HCT116 (cell line): ENCODE results near the gene SLC2A9. TPM values are rescaled to one million over a fixed set of nuclear protein-coding genes. Genes with fewer than 3 reads are reported as not detected.

Experiments used
- ATAC-seq: fragments of 200-7000 bp; cut with Tn5 transposase; 2 replicates; pipeline ENCODE4 v1.9.1; 2020; ENCODE audit warnings: mild to moderate bottlenecking, moderate library complexity
- BruUV-seq: library from RNA; stranded (reverse); fragments of 400-500 nt; replicated peaks from 2 replicates; lab custom pipeline; 2021; lab: Mats Ljungman, UMichigan
- CTCF ChIA-PET: fragments of 300-600 bp; sonication (Branson Sonifier 250); formaldehyde crosslinking; loops from one replicate; lab custom pipeline; 2021; ENCODE audit warnings: antibody characterized with exemption; lab: Charles Lee
- POLR2A ChIA-PET: fragments of 300-600, 350-600 bp; sonication (Branson Sonifier 250); formaldehyde crosslinking; loops from one replicate; lab custom pipeline; 2021; ENCODE audit warnings: antibody characterized with exemption; lab: Charles Lee
- RAD21 ChIA-PET, 2 experiments: fragments of 300-600 bp; sonication (Branson Sonifier 250); formaldehyde crosslinking; loops; one replicate each; lab custom pipeline; 2023; ENCODE audit warnings: low total read pairs in 2 of 2; ENCODE audit not compliant: uncharacterized antibody in 2 of 2, unreplicated experiment in 2 of 2, low non-redundant PET in 1 of 2; lab: Charles Lee
- DNase-seq: peaks from one replicate; pipeline ENCODE4 v3.0.0-alpha.2; 2010; ENCODE audit warnings: low read depth, low spot score
- H2AFZ ChIP-seq: fragments of 200-600 bp; shearing (Covaris generic), sonication (generic); 2 replicates; pipeline ENCODE4 v1.6.1; 2017; ENCODE audit warnings: low read depth, mixed run types, mixed read lengths, antibody characterized with exemption, low read length; ENCODE audit not compliant: poor library complexity, severe bottlenecking
- H3K27ac ChIP-seq: 2 replicates; pipeline ENCODE4 v1.5.1; 2012; ENCODE audit warnings: low read depth, low read length
- H3K27me3 ChIP-seq: fragments of 200-600 bp; sonication (generic); 2 replicates; pipeline ENCODE4 v1.6.1; 2016; ENCODE audit warnings: mixed run types, low read length, mixed read lengths; ENCODE audit not compliant: insufficient read depth
- H3K36me3 ChIP-seq, 2 experiments: fragments of 200-500 bp in 1 of 2; fragments of 200-600 bp in 1 of 2; sonication (Bioruptor generic) in 1 of 2; sonication (generic) in 1 of 2; 2 replicates each; pipeline versions ENCODE4 v1.5.1 to v1.6.1; 2014 to 2016; ENCODE audit warnings: low read length in 2 of 2, inconsistent platforms in 1 of 2, mixed read lengths in 1 of 2, mixed run types in 1 of 2; ENCODE audit not compliant: insufficient read depth in 2 of 2, control insufficient read depth in 1 of 2
- H3K4me1 ChIP-seq, 2 experiments: fragments of 200-600 bp in 1 of 2; sonication (generic) in 1 of 2; 2 replicates each; pipeline versions ENCODE4 v1.5.1 to v1.6.1; 2012 to 2017; ENCODE audit warnings: low read length in 2 of 2, inconsistent platforms in 1 of 2, mild to moderate bottlenecking in 1 of 2, mixed read lengths in 1 of 2, mixed run types in 1 of 2, moderate library complexity in 1 of 2; ENCODE audit not compliant: insufficient read depth in 2 of 2, control insufficient read depth in 1 of 2
- H3K4me2 ChIP-seq: fragments of 200-600 bp; sonication (generic); 2 replicates; pipeline ENCODE4 v1.6.1; 2017; ENCODE audit warnings: mixed run types, low read length, mixed read lengths
- H3K4me3 ChIP-seq, 2 experiments: fragments of 200-600 bp in 1 of 2; sonication (generic) in 1 of 2; replicated peaks in 1 of 2; 2 replicates each; pipeline ENCODE4 v1.5.1; 2011 to 2016; ENCODE audit warnings: low read length in 2 of 2, control low read depth in 1 of 2, low read depth in 1 of 2, mild to moderate bottlenecking in 1 of 2, mixed read lengths in 1 of 2, mixed run types in 1 of 2
- H3K79me2 ChIP-seq: fragments of 200-600 bp; sonication (generic); 2 replicates; pipeline ENCODE4 v1.6.1; 2017; ENCODE audit warnings: mild to moderate bottlenecking, mixed run types, low read length, moderate library complexity, mixed read lengths; ENCODE audit not compliant: insufficient read depth
- H3K9ac ChIP-seq: fragments of 200-600 bp; sonication (generic); 2 replicates; pipeline ENCODE4 v1.6.1; 2016; ENCODE audit warnings: low read length, mixed read lengths
- H3K9me2 ChIP-seq: fragments of 200-600 bp; sonication (generic), shearing (Covaris generic); 2 replicates; pipeline ENCODE4 v1.6.1; 2017; ENCODE audit warnings: mixed run types, mild to moderate bottlenecking, moderate library complexity; ENCODE audit not compliant: insufficient read depth
- H3K9me3 ChIP-seq, 2 experiments: fragments of 200-500 bp in 1 of 2; fragments of 200-600 bp in 1 of 2; sonication (Bioruptor generic) in 1 of 2; sonication (generic) in 1 of 2; 2 replicates each; pipeline ENCODE4 v1.6.1; 2014 to 2017; ENCODE audit warnings: low read length in 2 of 2, mixed read lengths in 2 of 2, inconsistent platforms in 1 of 2, low read depth in 1 of 2, mild to moderate bottlenecking in 1 of 2, mixed run types in 1 of 2, moderate library complexity in 1 of 2; ENCODE audit not compliant: control insufficient read depth in 1 of 2, insufficient read depth in 1 of 2
- H4K20me1 ChIP-seq: fragments of 200-600 bp; sonication (generic), shearing (Covaris generic); 2 replicates; pipeline ENCODE4 v1.6.1; 2017; ENCODE audit warnings: mixed run types, mild to moderate bottlenecking, moderate library complexity; ENCODE audit not compliant: insufficient read depth
- EZH2 ChIP-seq: fragments of 200-600 bp; sonication (generic); IDR thresholded peaks from 2 replicates; pipeline ENCODE4 v1.6.1; 2017; ENCODE audit warnings: antibody characterized with exemption, mixed run types
- FOSL1 ChIP-seq: IDR thresholded peaks from 2 replicates; pipeline ENCODE4 v1.6.1; 2012; ENCODE audit warnings: low read depth
- JUND ChIP-seq: IDR thresholded peaks from 2 replicates; pipeline ENCODE4 v1.6.1; 2012
- POLR2A ChIP-seq: IDR thresholded peaks from 2 replicates; pipeline ENCODE4 v1.7.0; 2011; ENCODE audit warnings: borderline replicate concordance; ENCODE audit not compliant: insufficient read depth, insufficient read length; ENCODE audit errors: extremely low read depth
- SRF ChIP-seq: IDR thresholded peaks from 2 replicates; pipeline ENCODE4 v1.6.1; 2012; ENCODE audit warnings: low read depth
- ZFX ChIP-seq: fragments of 450-650 bp; IDR thresholded peaks from 2 replicates; pipeline ENCODE4 v1.6.1; 2017
- ZNF274 ChIP-seq: fragments of 200-500 bp; sonication (Bioruptor generic); IDR thresholded peaks from 2 replicates; pipeline ENCODE4 v1.6.1; 2014; ENCODE audit warnings: mild to moderate bottlenecking, low read depth, low read length, inconsistent platforms
- intact Hi-C: fragments of 100-400 bp; cut with micrococcal nuclease; formaldehyde crosslinking; loops from 2 replicates; pipeline ENCODE4 v1.10.0; 2022
- total RNA-seq: library from RNA; stranded (reverse); gene quantifications from one replicate; pipeline ENCODE4 v1.2.1, GENCODE V29; 2021; ENCODE audit not compliant: unreplicated experiment
- TF ChIP-seq, protein P1 (sequence below): IDR thresholded peaks from 2 replicates; pipeline ENCODE4 v1.6.1; 2012; ENCODE audit warnings: low read depth
- TF ChIP-seq, protein P2 (sequence below): IDR thresholded peaks from 2 replicates; pipeline ENCODE4 v1.6.1; 2011; ENCODE audit warnings: mild to moderate bottlenecking, low read length, moderate library complexity; ENCODE audit not compliant: insufficient replicate concordance; ENCODE audit errors: extremely low read depth

The SLC2A9 gene
- total RNA-seq, 1 experiment from 2014 or later: 2.2 TPM

DNA sequence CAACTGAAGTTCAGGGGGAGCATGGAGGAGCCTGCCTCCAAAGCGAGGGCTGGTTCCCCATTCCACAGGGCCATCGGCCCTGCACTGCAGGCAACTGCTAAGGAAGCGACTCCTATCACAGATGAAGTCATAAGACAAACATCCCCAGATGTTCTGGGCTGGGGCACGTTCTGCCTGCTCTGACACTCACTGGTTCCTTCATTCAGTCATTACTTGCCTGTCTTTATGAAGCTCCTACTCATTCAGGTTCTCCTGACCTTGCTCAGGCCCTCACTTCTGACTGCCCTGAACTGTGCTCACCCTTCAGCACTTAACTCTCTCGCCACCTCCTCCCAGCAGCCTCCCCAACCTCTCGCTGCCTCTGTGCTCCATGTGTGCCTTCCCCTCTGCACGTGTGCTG is 2.5 kb upstream of the SLC2A9 start:
- TF ChIP-seq EZH2 (no peak), ZNF274 (no peak), SRF (no peak), POLR2A (no peak), JUND (no peak), ZFX (no peak), FOSL1 (no peak)
- TF ChIP-seq, protein P1, sequence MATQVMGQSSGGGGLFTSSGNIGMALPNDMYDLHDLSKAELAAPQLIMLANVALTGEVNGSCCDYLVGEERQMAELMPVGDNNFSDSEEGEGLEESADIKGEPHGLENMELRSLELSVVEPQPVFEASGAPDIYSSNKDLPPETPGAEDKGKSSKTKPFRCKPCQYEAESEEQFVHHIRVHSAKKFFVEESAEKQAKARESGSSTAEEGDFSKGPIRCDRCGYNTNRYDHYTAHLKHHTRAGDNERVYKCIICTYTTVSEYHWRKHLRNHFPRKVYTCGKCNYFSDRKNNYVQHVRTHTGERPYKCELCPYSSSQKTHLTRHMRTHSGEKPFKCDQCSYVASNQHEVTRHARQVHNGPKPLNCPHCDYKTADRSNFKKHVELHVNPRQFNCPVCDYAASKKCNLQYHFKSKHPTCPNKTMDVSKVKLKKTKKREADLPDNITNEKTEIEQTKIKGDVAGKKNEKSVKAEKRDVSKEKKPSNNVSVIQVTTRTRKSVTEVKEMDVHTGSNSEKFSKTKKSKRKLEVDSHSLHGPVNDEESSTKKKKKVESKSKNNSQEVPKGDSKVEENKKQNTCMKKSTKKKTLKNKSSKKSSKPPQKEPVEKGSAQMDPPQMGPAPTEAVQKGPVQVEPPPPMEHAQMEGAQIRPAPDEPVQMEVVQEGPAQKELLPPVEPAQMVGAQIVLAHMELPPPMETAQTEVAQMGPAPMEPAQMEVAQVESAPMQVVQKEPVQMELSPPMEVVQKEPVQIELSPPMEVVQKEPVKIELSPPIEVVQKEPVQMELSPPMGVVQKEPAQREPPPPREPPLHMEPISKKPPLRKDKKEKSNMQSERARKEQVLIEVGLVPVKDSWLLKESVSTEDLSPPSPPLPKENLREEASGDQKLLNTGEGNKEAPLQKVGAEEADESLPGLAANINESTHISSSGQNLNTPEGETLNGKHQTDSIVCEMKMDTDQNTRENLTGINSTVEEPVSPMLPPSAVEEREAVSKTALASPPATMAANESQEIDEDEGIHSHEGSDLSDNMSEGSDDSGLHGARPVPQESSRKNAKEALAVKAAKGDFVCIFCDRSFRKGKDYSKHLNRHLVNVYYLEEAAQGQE: no peak
- TF ChIP-seq, protein P2, sequence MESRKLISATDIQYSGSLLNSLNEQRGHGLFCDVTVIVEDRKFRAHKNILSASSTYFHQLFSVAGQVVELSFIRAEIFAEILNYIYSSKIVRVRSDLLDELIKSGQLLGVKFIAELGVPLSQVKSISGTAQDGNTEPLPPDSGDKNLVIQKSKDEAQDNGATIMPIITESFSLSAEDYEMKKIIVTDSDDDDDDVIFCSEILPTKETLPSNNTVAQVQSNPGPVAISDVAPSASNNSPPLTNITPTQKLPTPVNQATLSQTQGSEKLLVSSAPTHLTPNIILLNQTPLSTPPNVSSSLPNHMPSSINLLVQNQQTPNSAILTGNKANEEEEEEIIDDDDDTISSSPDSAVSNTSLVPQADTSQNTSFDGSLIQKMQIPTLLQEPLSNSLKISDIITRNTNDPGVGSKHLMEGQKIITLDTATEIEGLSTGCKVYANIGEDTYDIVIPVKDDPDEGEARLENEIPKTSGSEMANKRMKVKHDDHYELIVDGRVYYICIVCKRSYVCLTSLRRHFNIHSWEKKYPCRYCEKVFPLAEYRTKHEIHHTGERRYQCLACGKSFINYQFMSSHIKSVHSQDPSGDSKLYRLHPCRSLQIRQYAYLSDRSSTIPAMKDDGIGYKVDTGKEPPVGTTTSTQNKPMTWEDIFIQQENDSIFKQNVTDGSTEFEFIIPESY: no peak
- TF ChIP-seq, all 23 proteins: peak for 0
- Histone ChIP-seq H3K9me3 (no peaks in the 10 kb centered on the region), H3K9ac (no peak overlapping the region), H3K4me2 (no peak overlapping the region), H2AFZ (no peak overlapping the region), H3K4me1 (peaks cover 7 to 16% of the 10 kb centered on the region in 2 experiments; a peak in 3 of 4 replicates), H4K20me1 (no peaks in the 10 kb centered on the region), H3K27me3 (no peaks in the 10 kb centered on the region), H3K4me3 (no peak overlapping the region), H3K36me3 (no peaks in the 10 kb centered on the region), H3K79me2 (no peaks in the 10 kb centered on the region), H3K9me2 (no peaks in the 10 kb centered on the region), H3K27ac (no peak overlapping the region)
- DNase-seq (no peak), ATAC-seq (no peak)
- intact Hi-C loops: no loop called here
- POLR2A ChIA-PET: no interaction called here
- CTCF ChIA-PET: interaction anchor here (1.4 kb wide), 1 partner anchor 9 kb away, joined by 4 read pairs; no protein-coding TSS in a partner anchor
- BruUV-seq: no TSS peak
- RAD21 ChIA-PET: no interaction called here
